ENCODE data around the gene NENF.

DNA sequence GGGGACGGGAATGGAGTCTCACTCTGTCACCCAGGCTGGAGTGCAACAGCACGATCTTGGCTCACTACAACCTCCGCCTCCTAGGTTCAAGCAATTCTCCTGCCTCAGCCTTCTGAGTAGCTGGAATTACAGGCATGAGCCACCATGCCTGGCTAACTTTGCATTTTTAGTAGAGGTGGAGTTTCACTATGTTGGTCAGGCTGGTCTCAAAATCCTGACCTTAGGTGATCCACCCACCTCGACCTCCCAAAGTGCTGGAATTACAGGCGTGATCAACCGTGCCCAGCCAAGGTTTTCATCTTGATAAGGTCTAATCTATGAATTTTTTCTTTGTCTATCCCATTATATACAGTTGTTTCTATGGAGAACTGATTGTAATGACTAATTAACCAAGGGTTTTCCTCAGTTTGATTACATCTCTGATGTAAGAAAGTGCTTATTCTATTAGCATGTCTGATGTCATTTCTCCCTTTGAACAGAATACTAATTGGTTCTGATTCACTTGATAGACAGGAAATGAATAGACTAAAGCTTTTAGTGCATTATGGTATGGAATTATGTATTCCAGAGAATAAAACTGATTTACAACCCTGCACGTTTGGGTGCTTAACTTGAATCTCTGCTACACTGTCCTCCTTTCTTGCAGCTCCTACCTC, 29.9 kb upstream of the NENF start:
- TF ChIP-seq, protein P1, sequence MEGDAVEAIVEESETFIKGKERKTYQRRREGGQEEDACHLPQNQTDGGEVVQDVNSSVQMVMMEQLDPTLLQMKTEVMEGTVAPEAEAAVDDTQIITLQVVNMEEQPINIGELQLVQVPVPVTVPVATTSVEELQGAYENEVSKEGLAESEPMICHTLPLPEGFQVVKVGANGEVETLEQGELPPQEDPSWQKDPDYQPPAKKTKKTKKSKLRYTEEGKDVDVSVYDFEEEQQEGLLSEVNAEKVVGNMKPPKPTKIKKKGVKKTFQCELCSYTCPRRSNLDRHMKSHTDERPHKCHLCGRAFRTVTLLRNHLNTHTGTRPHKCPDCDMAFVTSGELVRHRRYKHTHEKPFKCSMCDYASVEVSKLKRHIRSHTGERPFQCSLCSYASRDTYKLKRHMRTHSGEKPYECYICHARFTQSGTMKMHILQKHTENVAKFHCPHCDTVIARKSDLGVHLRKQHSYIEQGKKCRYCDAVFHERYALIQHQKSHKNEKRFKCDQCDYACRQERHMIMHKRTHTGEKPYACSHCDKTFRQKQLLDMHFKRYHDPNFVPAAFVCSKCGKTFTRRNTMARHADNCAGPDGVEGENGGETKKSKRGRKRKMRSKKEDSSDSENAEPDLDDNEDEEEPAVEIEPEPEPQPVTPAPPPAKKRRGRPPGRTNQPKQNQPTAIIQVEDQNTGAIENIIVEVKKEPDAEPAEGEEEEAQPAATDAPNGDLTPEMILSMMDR (IDR thresholded peaks at IDR 0.05; ENCODE audit: low read depth, low read length, missing input control), result no peak
- TF ChIP-seq SP1 (IDR thresholded peaks at IDR 0.05) (no peak), JUND (IDR thresholded peaks at IDR 0.05) (no peak), GABPA (IDR thresholded peaks at IDR 0.05 in 1 of 2, conservative IDR thresholded peaks at IDR 0.05 in 1 of 2) (no peak)
- TF ChIP-seq, protein P2, sequence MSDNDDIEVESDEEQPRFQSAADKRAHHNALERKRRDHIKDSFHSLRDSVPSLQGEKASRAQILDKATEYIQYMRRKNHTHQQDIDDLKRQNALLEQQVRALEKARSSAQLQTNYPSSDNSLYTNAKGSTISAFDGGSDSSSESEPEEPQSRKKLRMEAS (IDR thresholded peaks at IDR 0.05), result no peak
